ENCODE results near the gene ARID5A. TPM values are rescaled to one million over a fixed set of nuclear protein-coding genes. Genes with fewer than 3 reads are reported as not detected.
A peak's percentile ranks its signal among the peaks of the same experiment; 100 is the strongest.

Gene ARID5A
- total and polyA plus RNA-seq, 9 of the 15 experiments (the other 6 are each of a cell fraction or from before 2014, with no cell fraction given) = 0.14 to 12.5 (median 3.0) TPM

- TF ChIP-seq ZNF23 (CRISPR knock-in tag; IDR thresholded peaks at IDR 0.05) = no peak
- TF ChIP-seq SMC3 (conservative IDR thresholded peaks at IDR 0.05; ENCODE audit: insufficient read depth, low read depth, low read length) = no peak
- TF ChIP-seq ASH1L (IDR thresholded peaks at IDR 0.05; ENCODE audit: borderline replicate concordance, low read depth, partially characterized antibody) = no peak
- no peak for TF ChIP-seq ZHX1 (conservative IDR thresholded peaks at IDR 0.05; ENCODE audit: low read length)
- peak; percentile 95 for TF ChIP-seq BCOR (IDR thresholded peaks at IDR 0.05)
- no peak for TF ChIP-seq PPARD (CRISPR knock-in tag; IDR thresholded peaks at IDR 0.05)
- no peak for TF ChIP-seq ZNF134 (CRISPR knock-in tag; conservative IDR thresholded peaks at IDR 0.05)
- TF ChIP-seq GABPB2 (CRISPR knock-in tag; conservative IDR thresholded peaks at IDR 0.05) = no peak
- TF ChIP-seq ETS1 (conservative IDR thresholded peaks at IDR 0.05; ENCODE audit: control insufficient read depth, low read depth, low read length) = no peak
- TF ChIP-seq SMARCA5 (IDR thresholded peaks at IDR 0.05) = peak; percentile 25; the same call in 1 of the 2 replicates
- no peak for TF ChIP-seq ZNF184 (CRISPR knock-in tag; IDR thresholded peaks at IDR 0.05)
- TF ChIP-seq HNRNPLL (IDR thresholded peaks at IDR 0.05; ENCODE audit: low read depth, low read length, poor library complexity, severe bottlenecking) = no peak
- TF ChIP-seq USF1 (CRISPR knock-in tag; IDR thresholded peaks at IDR 0.05) = no peak
- no peak for TF ChIP-seq BCLAF1 (IDR thresholded peaks at IDR 0.05; ENCODE audit: borderline replicate concordance in 1 of 2, control insufficient read depth in 1 of 2, low read depth in 2 of 2, low read length in 1 of 2)
- no peak for TF ChIP-seq NFRKB (IDR thresholded peaks at IDR 0.05; ENCODE audit: low read depth)
- no peak for TF ChIP-seq BRCA1 (IDR thresholded peaks at IDR 0.05)
- TF ChIP-seq BRCA1 (CRISPR knock-in tag; IDR thresholded peaks at IDR 0.05) = no peak
- no peak for TF ChIP-seq MITF (IDR thresholded peaks at IDR 0.05)
- no peak for TF ChIP-seq SREBF1 (IDR thresholded peaks at IDR 0.05; ENCODE audit: borderline replicate concordance, low read depth, low read length)
These were observed 3.1 kb upstream of the ARID5A start (continued) for GRCh38 chr2:96533292-96534073.
